Fibroblast of lung (primary cell): Measurements from ENCODE around the gene AOC1.

Source experiments
- EZH2 ChIP-seq: IDR thresholded peaks from 2 replicates; pipeline ENCODE4 v1.5.1; 2012; ENCODE audit warnings: low read length, control low read depth, mild to moderate bottlenecking; ENCODE audit errors: missing control alignments
- TF ChIP-seq, protein P1 (sequence below), 2 donors: IDR thresholded peaks in 1 of 2; conservative IDR thresholded peaks in 1 of 2; 1 replicate in 1 of 2; 2 replicates in 1 of 2; pipeline ENCODE4 v1.5.1; 2011 to 2012; ENCODE audit warnings: low read length in 2 of 2, control low read depth in 1 of 2, inconsistent platforms in 1 of 2, low read depth in 1 of 2, mild to moderate bottlenecking in 1 of 2

DNA sequence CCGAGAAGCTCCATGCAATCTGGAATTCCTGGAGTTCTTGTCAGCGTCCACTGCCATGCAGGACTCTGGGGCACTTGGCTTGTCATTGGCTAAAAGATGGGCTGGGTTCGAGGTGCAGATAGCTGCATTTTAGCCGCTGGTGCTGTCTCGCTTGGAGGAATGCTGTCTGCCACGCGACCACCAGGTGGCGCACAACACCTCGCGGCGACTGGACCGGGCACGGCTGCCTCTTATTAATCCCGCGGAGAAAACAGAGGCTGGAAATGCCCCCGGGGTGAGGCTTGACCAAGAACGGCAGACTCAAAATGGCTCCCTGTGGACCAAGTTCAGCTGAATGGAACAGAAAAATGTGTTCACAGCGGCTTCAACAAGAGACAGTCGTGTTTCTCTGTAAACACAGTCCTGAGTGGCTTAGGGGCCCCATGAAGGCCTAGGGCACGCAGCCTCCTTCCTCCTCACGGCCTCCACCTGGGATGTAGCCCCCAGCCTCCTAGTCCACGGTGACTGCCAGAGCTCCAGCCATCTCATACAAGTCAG lies 46.2 kb downstream of the AOC1 start:
- TF ChIP-seq, protein P1, sequence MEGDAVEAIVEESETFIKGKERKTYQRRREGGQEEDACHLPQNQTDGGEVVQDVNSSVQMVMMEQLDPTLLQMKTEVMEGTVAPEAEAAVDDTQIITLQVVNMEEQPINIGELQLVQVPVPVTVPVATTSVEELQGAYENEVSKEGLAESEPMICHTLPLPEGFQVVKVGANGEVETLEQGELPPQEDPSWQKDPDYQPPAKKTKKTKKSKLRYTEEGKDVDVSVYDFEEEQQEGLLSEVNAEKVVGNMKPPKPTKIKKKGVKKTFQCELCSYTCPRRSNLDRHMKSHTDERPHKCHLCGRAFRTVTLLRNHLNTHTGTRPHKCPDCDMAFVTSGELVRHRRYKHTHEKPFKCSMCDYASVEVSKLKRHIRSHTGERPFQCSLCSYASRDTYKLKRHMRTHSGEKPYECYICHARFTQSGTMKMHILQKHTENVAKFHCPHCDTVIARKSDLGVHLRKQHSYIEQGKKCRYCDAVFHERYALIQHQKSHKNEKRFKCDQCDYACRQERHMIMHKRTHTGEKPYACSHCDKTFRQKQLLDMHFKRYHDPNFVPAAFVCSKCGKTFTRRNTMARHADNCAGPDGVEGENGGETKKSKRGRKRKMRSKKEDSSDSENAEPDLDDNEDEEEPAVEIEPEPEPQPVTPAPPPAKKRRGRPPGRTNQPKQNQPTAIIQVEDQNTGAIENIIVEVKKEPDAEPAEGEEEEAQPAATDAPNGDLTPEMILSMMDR (conservative IDR thresholded peaks at IDR 0.05 in 1 of 2, IDR thresholded peaks at IDR 0.05 in 1 of 2; ENCODE audit: low read depth in 1 of 2, low read length in 2 of 2), result peak; percentile 79 to 92
- TF ChIP-seq EZH2, result no peak
